Fibroblast of lung (primary cell): ENCODE data around the gene PCSK1N. TPM values are rescaled to one million over a fixed set of nuclear protein-coding genes. Genes with fewer than 3 reads are reported as not detected.
A peak's percentile ranks its signal among the peaks of the same experiment; 100 is the strongest.
"Not testable (repeated sequence)": the region's sequence is repeated elsewhere in the genome, so short reads cannot be mapped to it uniquely, and the experiment has no call there.

ENCODE experiments used
- DNase-seq, 2 donors: peaks; one replicate each; pipeline versions ENCODE4 v3.0.0 to v3.0.0-alpha.2; 2010; ENCODE audit warnings: low read depth in 2 of 2
- H2AFZ ChIP-seq: 2 replicates; pipeline ENCODE4 v1.5.1; 2012; ENCODE audit warnings: low read length, control low read depth, inconsistent platforms
- H3K27ac ChIP-seq: 2 replicates; pipeline ENCODE4 v1.5.1; 2011; ENCODE audit warnings: low read length, control low read depth; ENCODE audit not compliant: insufficient read depth
- H3K27me3 ChIP-seq: 2 replicates; pipeline ENCODE4 v1.5.1; 2011; ENCODE audit warnings: mild to moderate bottlenecking, low read length; ENCODE audit not compliant: control insufficient read depth, insufficient read depth
- H3K36me3 ChIP-seq: 2 replicates; pipeline ENCODE4 v1.5.1; 2011; ENCODE audit warnings: low read length; ENCODE audit not compliant: control insufficient read depth, insufficient read depth
- H3K4me1 ChIP-seq: 2 replicates; pipeline ENCODE4 v1.5.1; 2011; ENCODE audit warnings: low read length; ENCODE audit not compliant: control insufficient read depth, insufficient read depth; ENCODE audit errors: extremely low read depth
- H3K4me2 ChIP-seq: 2 replicates; pipeline ENCODE4 v1.5.1; 2011; ENCODE audit warnings: low read length, control low read depth; ENCODE audit not compliant: insufficient read depth; ENCODE audit errors: extremely low read depth
- H3K4me3 ChIP-seq, 4 experiments: fragments of 200-600 bp in 1 of 4; sonication (generic) in 1 of 4; replicated peaks in 1 of 4; 2 replicates each; pipeline ENCODE4 v1.5.1; 2011 to 2016; ENCODE audit warnings: low read length in 4 of 4, low read depth in 3 of 4, mild to moderate bottlenecking in 3 of 4, control low read depth in 2 of 4, inconsistent platforms in 1 of 4, mixed read lengths in 1 of 4; ENCODE audit not compliant: insufficient read depth in 1 of 4; ENCODE audit errors: control extremely low read depth in 1 of 4
- H3K79me2 ChIP-seq: 2 replicates; pipeline ENCODE4 v1.5.1; 2012; ENCODE audit warnings: mild to moderate bottlenecking, low read length, inconsistent platforms; ENCODE audit not compliant: control insufficient read depth, insufficient read depth
- H3K9ac ChIP-seq: 2 replicates; pipeline ENCODE4 v1.5.1; 2011; ENCODE audit warnings: mild to moderate bottlenecking, low read length, control low read depth; ENCODE audit not compliant: insufficient read depth
- H3K9me3 ChIP-seq: 2 replicates; pipeline ENCODE4 v1.5.1; 2012; ENCODE audit warnings: low read depth, low read length; ENCODE audit not compliant: control insufficient read depth, insufficient read depth
- H4K20me1 ChIP-seq: 2 replicates; pipeline ENCODE4 v1.5.1; 2011; ENCODE audit warnings: low read length; ENCODE audit not compliant: control insufficient read depth, insufficient read depth; ENCODE audit errors: extremely low read depth
- CTCF ChIP-seq, 2 donors: IDR thresholded peaks in 1 of 2; conservative IDR thresholded peaks in 1 of 2; 1 replicate in 1 of 2; 2 replicates in 1 of 2; pipeline ENCODE4 v1.5.1; 2011 to 2012; ENCODE audit warnings: low read length in 2 of 2, control low read depth in 1 of 2, inconsistent platforms in 1 of 2, low read depth in 1 of 2, mild to moderate bottlenecking in 1 of 2
- EZH2 ChIP-seq: IDR thresholded peaks from 2 replicates; pipeline ENCODE4 v1.5.1; 2012; ENCODE audit warnings: low read length, control low read depth, mild to moderate bottlenecking; ENCODE audit errors: missing control alignments
- polyA minus RNA-seq: library from RNA; depleted of rRNA, polyadenylated mRNA; stranded (reverse); fragments of >200 nt; gene quantifications from 2 replicates; pipeline ENCODE4 v1.2.3, GENCODE V29; 2011; ENCODE audit warnings: low replicate concordance
- polyA plus RNA-seq, 2 donors: library from polyadenylated mRNA; depleted of rRNA in 1 of 2; stranded (reverse) in 1 of 2; unstranded in 1 of 2; fragments of >200 nt; gene quantifications; 2 replicates each; pipeline ENCODE4 v1.2.1, GENCODE V29; 2011 to 2012; ENCODE audit warnings: missing spikeins in 1 of 2
- total RNA-seq: library from RNA; depleted of rRNA; stranded (reverse); fragments of >200 nt; gene quantifications from 2 replicates; pipeline ENCODE4 v1.2.1, GENCODE V29; 2014

The PCSK1N gene
- total RNA-seq (0.17 and 0.51 TPM in 2 replicates), polyA plus RNA-seq (0.08 TPM in 1 of 2 replicates, not detected in the other), polyA minus RNA-seq (not detected in 2 replicates)
- polyA plus RNA-seq (2012) = 0.22 and 0.47 TPM in 2 replicates

- H4K20me1 ChIP-seq = no peaks in the 10 kb centered on the region
- peak within 1 kb of the TSS in 1 of 4 experiments; percentile 20 for H3K4me3 ChIP-seq
- H3K27ac ChIP-seq = no peak within 1 kb of the TSS
- H3K27me3 ChIP-seq = peaks cover 17% of the 10 kb centered on the region
- no peak within 1 kb of the TSS for H3K4me2 ChIP-seq
- H3K9ac ChIP-seq = no peak within 1 kb of the TSS
- H3K9me3 ChIP-seq = no peaks in the 10 kb centered on the region
- TF ChIP-seq EZH2 = no peak
- no peak for TF ChIP-seq CTCF (conservative IDR thresholded peaks at IDR 0.05 in 1 of 2, IDR thresholded peaks at IDR 0.05 in 1 of 2; ENCODE audit: low read depth in 1 of 2, low read length in 2 of 2)
- H2AFZ ChIP-seq = no peak within 1 kb of the TSS
- no peaks in the 10 kb centered on the region for H3K79me2 ChIP-seq
- H3K36me3 ChIP-seq = no peaks in the 10 kb centered on the region
- peak in 1 of 2 donors; percentile 18 for DNase-seq
- H3K4me1 ChIP-seq = no peaks in the 10 kb centered on the region
Observed at GRCh38 chrX:48835524-48836329, at the start of gene PCSK1N. Gene PCSK1N, minus strand, starts transcription at chrX:48835610. Its CDS starts 78 bp downstream, at chrX:48835532.

- H3K36me3 ChIP-seq = no peaks in the 10 kb centered on the region
- H3K4me3 ChIP-seq = no peak overlapping the region
- no peaks in the 10 kb centered on the region for H3K79me2 ChIP-seq
- H3K27ac ChIP-seq = no peak overlapping the region
- no peak for DNase-seq
- H3K4me1 ChIP-seq = no peaks in the 10 kb centered on the region
- TF ChIP-seq CTCF (conservative IDR thresholded peaks at IDR 0.05 in 1 of 2, IDR thresholded peaks at IDR 0.05 in 1 of 2; ENCODE audit: low read depth in 1 of 2, low read length in 2 of 2) (no peak), EZH2 (no peak)
- no peak overlapping the region for H3K4me2 ChIP-seq
- no peak overlapping the region for H3K9ac ChIP-seq
- no peaks in the 10 kb centered on the region for H4K20me1 ChIP-seq
- no peak overlapping the region for H2AFZ ChIP-seq
- H3K9me3 ChIP-seq = no peaks in the 10 kb centered on the region
- H3K27me3 ChIP-seq = no peaks in the 10 kb centered on the region
Observed at GRCh38 chrX:48883729-48884128, 48.3 kb upstream of the PCSK1N start.

GRCh38 chrX:48876944-48877343, 41.5 kb upstream of the PCSK1N start:
- not testable (repeated sequence) for H3K4me1 ChIP-seq, H2AFZ ChIP-seq, H3K9me3 ChIP-seq, H3K27me3 ChIP-seq, H3K36me3 ChIP-seq, H3K79me2 ChIP-seq, H3K4me3 ChIP-seq, DNase-seq, H3K9ac ChIP-seq, H3K27ac ChIP-seq, H4K20me1 ChIP-seq, H3K4me2 ChIP-seq

- not testable (repeated sequence) for H3K9ac ChIP-seq, DNase-seq, H2AFZ ChIP-seq, H3K4me3 ChIP-seq, H3K27ac ChIP-seq, H3K9me3 ChIP-seq, H3K36me3 ChIP-seq, H3K4me2 ChIP-seq, H4K20me1 ChIP-seq, H3K27me3 ChIP-seq, H3K4me1 ChIP-seq, H3K79me2 ChIP-seq
Observed at GRCh38 chrX:48872017-48872416, 36.6 kb upstream of the PCSK1N start.
